GM23338 (cell line): Measurements from ENCODE around the gene CAPZA1. TPM values are rescaled to one million over a fixed set of nuclear protein-coding genes. Genes with fewer than 3 reads are reported as not detected.

Source experiments
- ATAC-seq: fragments of 200-7000 bp; cut with Tn5 transposase; 3 replicates; pipeline ENCODE4 v1.9.1; 2020
- DNase-seq: peaks from one replicate; pipeline ENCODE4 v3.0.0-alpha.2; 2015; ENCODE audit warnings: low spot score
- H2AFZ ChIP-seq: fragments of 200-600 bp; sonication (generic); 2 replicates; pipeline ENCODE4 v1.8.0; 2016; ENCODE audit warnings: antibody characterized with exemption, mild to moderate bottlenecking, moderate library complexity
- H3F3A ChIP-seq: fragments of 200-600 bp; sonication (generic); replicated peaks from 2 replicates; pipeline ENCODE4 v1.8.0; 2017; ENCODE audit warnings: antibody characterized with exemption, mixed run types, low read depth
- H3K27ac ChIP-seq: fragments of 200-600 bp; sonication (generic); 2 replicates; pipeline ENCODE4 v1.6.1; 2016; ENCODE audit warnings: low read depth
- H3K27me3 ChIP-seq: fragments of 200-600 bp; sonication (generic); 2 replicates; pipeline ENCODE4 v1.8.0; 2016; ENCODE audit warnings: mild to moderate bottlenecking, mixed run types, moderate library complexity; ENCODE audit not compliant: insufficient read depth
- H3K36me3 ChIP-seq: fragments of 200-600 bp; sonication (generic); 2 replicates; pipeline ENCODE4 v1.8.0; 2016; ENCODE audit warnings: mild to moderate bottlenecking; ENCODE audit not compliant: insufficient read depth
- H3K4me1 ChIP-seq: fragments of 200-600 bp; sonication (generic); 2 replicates; pipeline ENCODE4 v1.8.0; 2016; ENCODE audit warnings: mild to moderate bottlenecking, moderate library complexity; ENCODE audit not compliant: insufficient read depth
- H3K4me2 ChIP-seq: fragments of 200-600 bp; sonication (generic); 2 replicates; pipeline ENCODE4 v1.7.1; 2017; ENCODE audit warnings: mixed run types
- H3K4me3 ChIP-seq: fragments of 200-600 bp; sonication (generic); 2 replicates; pipeline ENCODE4 v1.6.1; 2016; ENCODE audit warnings: mixed run types
- H3K79me2 ChIP-seq: fragments of 200-600 bp; sonication (generic); replicated peaks from 2 replicates; pipeline ENCODE4 v1.8.0; 2017; ENCODE audit warnings: mild to moderate bottlenecking; ENCODE audit not compliant: insufficient read depth
- H3K9me2 ChIP-seq: fragments of 200-600 bp; sonication (generic); 2 replicates; pipeline ENCODE4 v1.8.0; 2017; ENCODE audit not compliant: insufficient read depth
- H4K20me1 ChIP-seq: fragments of 200-600 bp; sonication (generic); replicated peaks from 2 replicates; pipeline ENCODE4 v1.8.0; 2017; ENCODE audit warnings: mild to moderate bottlenecking; ENCODE audit not compliant: insufficient read depth
- H3K27ac Mint-ChIP-seq: 2 replicates; pipeline ENCODE4 v1.8.0; 2020; ENCODE audit warnings: inconsistent platforms, mild to moderate bottlenecking, moderate library complexity, mixed read lengths
- H3K27me3 Mint-ChIP-seq: 3 replicates; pipeline ENCODE4 v1.8.0; 2022; ENCODE audit warnings: low read depth, mild to moderate bottlenecking, moderate library complexity, mixed read lengths, inconsistent platforms; ENCODE audit not compliant: insufficient read depth, poor library complexity
- H3K36me3 Mint-ChIP-seq: 3 replicates; pipeline ENCODE4 v1.8.0; 2021; ENCODE audit warnings: low read depth, mild to moderate bottlenecking, inconsistent platforms, moderate library complexity, mixed read lengths
- H3K4me1 Mint-ChIP-seq: 3 replicates; pipeline ENCODE4 v1.8.0; 2020; ENCODE audit warnings: mild to moderate bottlenecking, inconsistent platforms, mixed read lengths
- H3K4me3 Mint-ChIP-seq: 3 replicates; pipeline ENCODE4 v1.8.0; 2021; ENCODE audit warnings: moderate library complexity, mild to moderate bottlenecking, inconsistent platforms, mixed read lengths
- H3K9me3 Mint-ChIP-seq: 3 replicates; pipeline ENCODE4 v1.8.0; 2020; ENCODE audit warnings: moderate library complexity, mild to moderate bottlenecking, inconsistent platforms, mixed read lengths
- CREB1 ChIP-seq: fragments of 250-450 bp; sonication (Bioruptor Pico); IDR thresholded peaks from 2 replicates; pipeline ENCODE4 v1.5.0; 2020; ENCODE audit warnings: low read depth, mild to moderate bottlenecking, moderate library complexity
- CTCF ChIP-seq, 2 experiments: fragments of 200-600 bp in 1 of 2; sonication (generic) in 1 of 2; conservative IDR thresholded peaks; 2 replicates each; pipeline versions ENCODE4 v1.5.1 to v1.6.1; 2016 to 2017; ENCODE audit warnings: antibody characterized with exemption in 2 of 2, low read depth in 2 of 2, mild to moderate bottlenecking in 2 of 2, moderate library complexity in 1 of 2
- ETS1 ChIP-seq: IDR thresholded peaks from 2 replicates; pipeline ENCODE4 v1.6.1; 2016; ENCODE audit warnings: antibody characterized with exemption
- EZH2 ChIP-seq: fragments of 200-600 bp; sonication (generic); IDR thresholded peaks from one replicate; pipeline ENCODE4 v1.8.0; 2017; ENCODE audit warnings: antibody characterized with exemption, mild to moderate bottlenecking, low read depth; ENCODE audit not compliant: unreplicated experiment
- JUNB ChIP-seq: IDR thresholded peaks from one replicate; pipeline ENCODE4 v1.6.1; 2016; ENCODE audit warnings: antibody characterized with exemption; ENCODE audit not compliant: unreplicated experiment
- NANOG ChIP-seq: IDR thresholded peaks from 2 replicates; pipeline ENCODE4 v1.6.1; 2016; ENCODE audit warnings: antibody characterized with exemption, borderline replicate concordance
- POLR2AphosphoS5 ChIP-seq: IDR thresholded peaks from 2 replicates; pipeline ENCODE4 v1.6.1; 2016; ENCODE audit warnings: antibody characterized with exemption, low read depth
- ZNF114 ChIP-seq: fragments of 250-450 bp; sonication (Bioruptor Pico); IDR thresholded peaks from 2 replicates; pipeline ENCODE4 v1.5.0; 2020; ENCODE audit warnings: mild to moderate bottlenecking, moderate library complexity
- ZNF331 ChIP-seq: fragments of 250-450 bp; sonication (Bioruptor Pico); IDR thresholded peaks from 2 replicates; pipeline ENCODE4 v1.5.0; 2020; ENCODE audit warnings: low read depth, mild to moderate bottlenecking, moderate library complexity
- polyA plus RNA-seq: library from polyadenylated mRNA; unstranded; fragments of >200 nt; fragmentation: Nextera tagmentation; extraction: Ambion mirVana; gene quantifications from 2 replicates; pipeline ENCODE4 v1.2.1, GENCODE V29; 2016
- total RNA-seq: library from RNA; depleted of rRNA; stranded (reverse); fragments of >200 nt; shearing (Covaris generic); gene quantifications from 2 replicates; pipeline ENCODE4 v1.2.3, GENCODE V29; 2014
- TF ChIP-seq, protein P1 (sequence below): IDR thresholded peaks from one replicate; pipeline ENCODE4 v1.6.1; 2018; ENCODE audit warnings: antibody characterized with exemption; ENCODE audit not compliant: unreplicated experiment

Gene CAPZA1
- total and polyA plus RNA-seq, 2 experiments from 2014 or later, result 147 to 182 TPM

DNA sequence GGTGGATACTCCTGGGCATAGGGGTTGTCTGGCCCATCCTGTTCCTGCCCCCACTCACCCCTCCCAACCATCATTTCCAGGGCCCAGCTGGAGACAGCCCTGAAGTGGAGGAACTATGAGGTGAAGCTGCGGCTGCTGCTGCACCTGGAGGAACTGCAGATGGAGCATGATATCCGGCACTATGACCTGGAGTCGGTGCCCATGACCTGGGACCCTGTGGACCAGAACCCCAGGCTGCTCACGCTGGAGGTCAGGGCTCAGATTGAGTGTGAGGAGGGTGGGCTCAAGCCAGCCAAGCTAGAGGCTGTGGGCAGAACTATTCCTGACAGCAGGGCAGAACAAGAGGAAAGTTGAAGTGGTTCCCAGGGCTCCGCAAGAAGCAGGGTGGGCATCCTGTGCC, 73.0 kb downstream of the CAPZA1 start:
- H3K36me3 ChIP-seq, result no peaks in the 10 kb centered on the region; the same call in 1 of the 2 replicates
- peaks cover 20% of the 10 kb centered on the region for H3K4me1 Mint-ChIP-seq
- H3K4me3 Mint-ChIP-seq, result no peak overlapping the region
- ATAC-seq (no peak), DNase-seq (no peak)
- H3K9me3 Mint-ChIP-seq, result no peaks in the 10 kb centered on the region
- no peak overlapping the region for H3K4me3 ChIP-seq
- no peak overlapping the region for H2AFZ ChIP-seq
- H3K27ac ChIP-seq, result no peak overlapping the region
- H3K36me3 Mint-ChIP-seq, result peaks cover 49% of the 10 kb centered on the region
- no peaks in the 10 kb centered on the region for H3K9me2 ChIP-seq
- H3K4me2 ChIP-seq, result no peak overlapping the region
- no peaks in the 10 kb centered on the region for H3K27me3 ChIP-seq
- H3F3A ChIP-seq, result no peaks in the 10 kb centered on the region
- no peaks in the 10 kb centered on the region; the same call in none of the 2 replicates for H3K4me1 ChIP-seq
- TF ChIP-seq EZH2, result no peak
- H3K27me3 Mint-ChIP-seq, result peaks cover 5% of the 10 kb centered on the region
- no peak overlapping the region for H3K27ac Mint-ChIP-seq
- no peaks in the 10 kb centered on the region for H3K79me2 ChIP-seq
- H4K20me1 ChIP-seq, result no peaks in the 10 kb centered on the region; the same call in 1 of the 2 replicates

DNA sequence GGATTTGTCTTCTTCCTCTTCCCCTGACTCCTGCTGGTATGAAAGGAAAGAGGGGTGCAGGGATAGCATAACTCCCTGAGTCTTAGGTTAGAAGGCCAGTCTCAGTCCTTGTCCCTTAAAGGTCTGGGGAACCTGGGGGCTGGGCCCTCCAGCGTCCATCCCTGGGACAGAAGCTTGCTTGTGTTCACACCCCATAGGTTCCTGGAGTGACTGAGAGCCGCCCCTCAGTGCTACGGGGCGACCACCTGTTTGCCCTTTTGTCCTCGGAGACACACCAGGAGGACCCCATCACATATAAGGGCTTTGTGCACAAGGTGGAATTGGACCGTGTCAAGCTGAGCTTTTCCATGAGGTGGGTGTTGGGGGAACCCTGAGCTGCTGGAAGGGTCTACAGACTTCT, 74.2 kb downstream of the CAPZA1 start:
- H3K27me3 ChIP-seq, result no peaks in the 10 kb centered on the region
- H3F3A ChIP-seq, result no peaks in the 10 kb centered on the region
- ATAC-seq, result no peak
- peaks cover 60% of the 10 kb centered on the region for H3K36me3 Mint-ChIP-seq
- no peak overlapping the region for H3K27ac Mint-ChIP-seq
- H3K4me1 Mint-ChIP-seq, result peaks cover 26% of the 10 kb centered on the region
- H3K36me3 ChIP-seq, result no peaks in the 10 kb centered on the region; the same call in none of the 2 replicates
- TF ChIP-seq CTCF (conservative IDR thresholded peaks at IDR 0.05; ENCODE audit: low read depth in 2 of 2), result no peak
- no peak for TF ChIP-seq EZH2
- TF ChIP-seq, protein P1, sequence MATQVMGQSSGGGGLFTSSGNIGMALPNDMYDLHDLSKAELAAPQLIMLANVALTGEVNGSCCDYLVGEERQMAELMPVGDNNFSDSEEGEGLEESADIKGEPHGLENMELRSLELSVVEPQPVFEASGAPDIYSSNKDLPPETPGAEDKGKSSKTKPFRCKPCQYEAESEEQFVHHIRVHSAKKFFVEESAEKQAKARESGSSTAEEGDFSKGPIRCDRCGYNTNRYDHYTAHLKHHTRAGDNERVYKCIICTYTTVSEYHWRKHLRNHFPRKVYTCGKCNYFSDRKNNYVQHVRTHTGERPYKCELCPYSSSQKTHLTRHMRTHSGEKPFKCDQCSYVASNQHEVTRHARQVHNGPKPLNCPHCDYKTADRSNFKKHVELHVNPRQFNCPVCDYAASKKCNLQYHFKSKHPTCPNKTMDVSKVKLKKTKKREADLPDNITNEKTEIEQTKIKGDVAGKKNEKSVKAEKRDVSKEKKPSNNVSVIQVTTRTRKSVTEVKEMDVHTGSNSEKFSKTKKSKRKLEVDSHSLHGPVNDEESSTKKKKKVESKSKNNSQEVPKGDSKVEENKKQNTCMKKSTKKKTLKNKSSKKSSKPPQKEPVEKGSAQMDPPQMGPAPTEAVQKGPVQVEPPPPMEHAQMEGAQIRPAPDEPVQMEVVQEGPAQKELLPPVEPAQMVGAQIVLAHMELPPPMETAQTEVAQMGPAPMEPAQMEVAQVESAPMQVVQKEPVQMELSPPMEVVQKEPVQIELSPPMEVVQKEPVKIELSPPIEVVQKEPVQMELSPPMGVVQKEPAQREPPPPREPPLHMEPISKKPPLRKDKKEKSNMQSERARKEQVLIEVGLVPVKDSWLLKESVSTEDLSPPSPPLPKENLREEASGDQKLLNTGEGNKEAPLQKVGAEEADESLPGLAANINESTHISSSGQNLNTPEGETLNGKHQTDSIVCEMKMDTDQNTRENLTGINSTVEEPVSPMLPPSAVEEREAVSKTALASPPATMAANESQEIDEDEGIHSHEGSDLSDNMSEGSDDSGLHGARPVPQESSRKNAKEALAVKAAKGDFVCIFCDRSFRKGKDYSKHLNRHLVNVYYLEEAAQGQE, result no peak
- no peak for TF ChIP-seq POLR2AphosphoS5
- TF ChIP-seq JUNB, result no peak
- no peak for TF ChIP-seq ETS1
- no peak for TF ChIP-seq NANOG
- TF ChIP-seq ZNF331 (CRISPR knock-in tag), result no peak
- TF ChIP-seq ZNF114 (CRISPR knock-in tag), result no peak
- no peak for TF ChIP-seq CREB1 (CRISPR knock-in tag)
- no peak for DNase-seq
- no peaks in the 10 kb centered on the region for H3K9me2 ChIP-seq
- no peak overlapping the region for H2AFZ ChIP-seq
- H3K9me3 Mint-ChIP-seq, result no peaks in the 10 kb centered on the region
- H4K20me1 ChIP-seq, result no peaks in the 10 kb centered on the region; the same call in 1 of the 2 replicates
- no peak overlapping the region for H3K27ac ChIP-seq
- no peaks in the 10 kb centered on the region for H3K79me2 ChIP-seq
- peaks cover 8% of the 10 kb centered on the region for H3K27me3 Mint-ChIP-seq
- no peak overlapping the region for H3K4me3 ChIP-seq
- no peak overlapping the region for H3K4me2 ChIP-seq
- peaks cover 2% of the 10 kb centered on the region for H3K4me1 ChIP-seq
- no peak overlapping the region for H3K4me3 Mint-ChIP-seq
